GM18870 (cell line): ENCODE data around the gene WWP2.

ENCODE experiments used
- ATAC-seq: cut with Tn5 transposase; IDR thresholded peaks from one replicate; pipeline ENCODE4 v1.9.1; 2021; ENCODE audit warnings: moderate library complexity; ENCODE audit not compliant: unreplicated experiment

The WWP2 gene

DNA sequence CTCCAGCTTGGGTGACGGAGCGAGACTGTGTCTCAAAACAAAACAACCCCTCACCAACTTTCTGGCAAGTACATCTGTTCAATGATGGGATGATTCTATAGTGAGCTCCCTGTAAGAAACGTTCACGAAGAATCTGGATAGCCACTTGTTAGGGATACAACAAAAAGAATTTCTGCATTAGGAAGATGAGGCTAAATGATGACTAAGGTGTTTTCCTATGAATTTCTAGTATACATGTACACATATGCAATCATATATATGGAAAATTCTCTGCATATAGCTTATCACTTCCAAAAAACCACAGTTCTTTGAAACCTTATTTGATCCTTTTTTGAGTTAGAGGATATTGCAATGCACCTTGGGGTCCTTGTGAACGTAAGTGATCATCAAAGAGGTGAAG lies 124.6 kb downstream of the WWP2 start:
- no peak for ATAC-seq

- no peak for ATAC-seq
These were observed 126.0 kb downstream of the WWP2 start for GRCh38 chr16:69888005-69888590.

- no peak for ATAC-seq
These were observed 127.3 kb downstream of the WWP2 start for GRCh38 chr16:69889295-69889964.

- ATAC-seq, result no peak
These were observed 128.2 kb downstream of the WWP2 start for GRCh38 chr16:69890114-69890891.

GRCh38 chr16:69890892-69891282 lies 128.8 kb downstream of the WWP2 start:
- ATAC-seq, result no peak

GRCh38 chr16:69892378-69892777 lies 130.2 kb downstream of the WWP2 start:
- no peak for ATAC-seq

DNA sequence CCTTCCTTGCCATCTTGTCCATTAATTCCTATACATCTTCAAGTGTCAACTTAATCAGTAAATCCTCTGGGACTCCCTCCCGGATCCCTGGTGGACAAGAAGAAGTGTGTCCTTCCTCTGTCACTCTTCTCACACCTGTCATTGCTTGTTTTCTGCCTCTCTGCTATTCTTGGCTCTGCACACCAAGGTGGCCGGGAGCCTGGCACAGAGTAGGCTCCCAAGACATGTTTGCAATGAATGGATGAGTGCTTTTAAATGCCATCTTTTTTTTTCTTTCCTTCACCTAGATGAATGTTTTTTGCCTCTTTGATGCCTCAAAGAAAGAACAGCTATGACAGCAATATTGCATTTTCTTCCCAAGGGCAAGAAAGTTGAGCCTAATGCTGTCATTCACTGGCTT lies 131.0 kb downstream of the WWP2 start:
- no peak for ATAC-seq

- no peak for ATAC-seq
These were observed 132.5 kb downstream of the WWP2 start for GRCh38 chr16:69894676-69895075.

- no peak for ATAC-seq
These were observed 141.8 kb downstream of the WWP2 start for GRCh38 chr16:69903865-69904415.

DNA sequence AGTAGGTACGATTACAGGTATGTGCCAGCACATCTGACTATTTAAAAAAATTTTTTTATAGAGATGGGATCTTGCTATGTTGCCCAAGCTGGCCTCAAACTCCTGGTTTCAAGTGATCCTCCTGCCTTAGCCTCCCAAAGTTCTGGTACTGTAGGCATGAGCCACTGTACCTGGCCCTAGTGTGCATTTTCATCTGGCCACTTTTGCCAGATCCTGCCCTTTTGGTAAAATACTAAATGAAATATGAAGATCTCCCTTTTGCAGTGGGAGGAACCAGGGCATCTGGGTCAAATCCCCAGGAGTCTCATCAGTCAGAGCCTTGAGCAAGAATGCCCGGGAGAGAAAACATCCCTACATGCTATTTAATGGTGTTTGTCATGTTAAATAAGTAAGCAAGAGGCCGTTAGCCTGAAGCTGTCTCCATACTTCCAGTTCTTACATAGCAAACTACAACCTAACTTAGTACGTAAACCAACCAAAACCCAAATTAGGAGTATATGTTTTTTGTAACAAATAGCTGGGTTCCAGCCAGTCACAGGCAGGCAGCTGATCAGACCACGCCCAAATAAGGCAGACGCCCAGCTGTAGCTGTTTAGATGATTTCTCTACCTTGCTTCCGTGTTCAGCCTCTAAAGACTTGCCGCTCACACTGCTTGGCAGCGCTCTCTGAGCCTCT lies 142.5 kb downstream of the WWP2 start:
- no peak for ATAC-seq

DNA sequence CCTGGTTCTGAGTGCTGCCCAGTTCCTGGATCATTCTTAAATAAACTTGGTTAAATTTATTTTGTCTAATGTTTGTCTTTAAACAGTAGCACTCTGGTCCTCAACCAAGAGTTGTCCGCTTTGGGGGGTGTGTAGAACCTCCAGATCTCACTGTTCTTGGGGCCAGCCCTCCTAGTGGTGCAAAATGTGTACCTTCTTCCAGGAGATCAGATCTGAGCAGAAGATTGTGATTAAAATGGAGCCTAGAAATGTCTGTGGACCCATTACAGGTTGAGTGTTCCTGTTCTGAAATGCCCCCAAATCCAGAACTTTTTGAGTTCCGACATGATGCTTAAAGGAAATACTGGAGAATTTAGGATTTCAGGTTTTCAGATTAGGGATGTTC lies 143.0 kb downstream of the WWP2 start:
- no peak for ATAC-seq

DNA sequence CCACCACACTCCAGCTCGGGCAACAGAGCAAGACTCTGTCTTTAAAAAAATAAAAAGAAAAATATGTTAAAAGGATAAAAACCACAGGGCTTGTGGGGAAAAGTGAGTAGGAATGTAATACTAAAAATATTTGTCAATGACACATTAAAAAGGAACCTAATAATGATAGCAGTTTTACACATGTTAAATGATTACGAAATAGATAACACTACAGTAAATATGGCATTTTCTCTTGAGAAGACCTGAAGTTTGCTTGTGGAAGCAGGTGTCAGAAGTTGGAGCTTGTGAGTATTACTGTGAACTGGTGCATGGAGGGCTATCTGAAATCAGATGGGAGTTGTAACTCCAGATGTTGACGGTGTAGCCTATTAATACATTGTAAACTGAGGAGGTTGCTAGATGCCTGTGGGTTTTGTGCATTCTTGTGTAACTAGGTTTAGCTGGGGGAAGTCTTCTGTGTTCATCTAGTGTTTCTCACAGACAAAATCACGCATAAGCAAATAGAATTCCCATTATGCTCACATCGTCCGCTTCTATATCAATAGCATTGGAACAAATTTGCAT lies 144.8 kb downstream of the WWP2 start:
- ATAC-seq, result no peak

GRCh38 chr16:69909043-69909442 lies 146.9 kb downstream of the WWP2 start:
- no peak for ATAC-seq

- no peak for ATAC-seq
These were observed 147.6 kb downstream of the WWP2 start for GRCh38 chr16:69909760-69910159.

DNA sequence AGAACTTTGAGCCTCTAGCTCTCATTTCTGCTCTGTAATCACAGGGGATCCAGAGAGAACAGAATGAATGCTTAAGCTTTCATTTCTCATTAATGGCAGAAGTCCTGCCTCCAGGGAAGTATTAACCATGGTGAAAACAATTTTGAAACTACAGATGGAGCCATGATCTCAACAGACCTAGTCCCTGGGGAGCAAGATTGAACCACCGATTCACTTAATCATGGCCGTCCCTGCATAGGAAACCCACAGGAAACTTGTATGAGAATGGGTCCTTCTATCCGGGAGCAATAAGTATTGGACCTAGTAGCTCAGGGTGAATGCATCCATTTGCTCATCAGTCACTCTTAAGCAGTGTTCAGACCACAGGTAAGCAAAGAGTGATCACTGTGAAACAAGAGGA lies 148.8 kb downstream of the WWP2 start:
- no peak for ATAC-seq

DNA sequence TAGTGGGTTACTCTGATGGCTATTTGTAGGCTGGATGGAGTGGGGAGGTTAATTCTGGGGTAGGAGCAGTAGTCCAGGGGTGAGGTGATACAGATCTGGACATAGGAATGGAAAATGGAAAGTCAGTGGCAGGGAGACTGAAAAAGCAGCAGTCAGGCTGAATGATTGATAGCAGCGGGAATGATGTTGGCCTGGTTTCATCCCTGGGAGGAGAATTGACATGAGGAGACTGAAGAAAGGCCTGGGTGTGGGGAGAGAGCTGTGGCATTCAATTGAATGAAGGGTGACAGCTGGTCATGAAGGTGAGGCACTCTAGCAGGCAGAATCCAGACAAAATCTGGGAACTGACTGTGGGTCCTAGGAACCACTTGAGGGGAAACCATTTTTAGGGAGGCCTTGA lies 154.3 kb downstream of the WWP2 start:
- no peak for ATAC-seq

GRCh38 chr16:69917311-69917710 lies 155.2 kb downstream of the WWP2 start:
- ATAC-seq, result no peak

GRCh38 chr16:69917739-69918138 lies 155.6 kb downstream of the WWP2 start:
- ATAC-seq, result no peak

GRCh38 chr16:69918241-69918640 lies 156.1 kb downstream of the WWP2 start:
- no peak for ATAC-seq

DNA sequence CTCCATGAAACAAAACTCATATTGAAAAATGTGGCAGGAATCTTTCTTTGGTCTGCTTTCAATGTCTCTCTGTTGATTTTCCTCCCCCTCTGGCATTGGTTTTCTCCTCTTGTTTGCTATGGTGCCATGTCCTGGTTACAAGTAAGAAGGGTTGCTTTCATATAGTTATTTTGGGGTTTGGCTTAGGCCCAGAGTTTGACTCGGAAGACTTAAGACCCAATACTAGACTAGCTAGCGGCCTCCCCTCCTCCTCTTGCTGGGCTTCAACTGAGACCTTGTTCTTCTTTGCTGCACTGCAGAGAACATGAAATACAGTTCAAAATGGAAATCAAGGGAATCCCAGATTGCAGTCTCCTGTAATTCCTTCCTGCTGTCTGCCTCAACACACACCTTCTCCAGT lies 159.0 kb downstream of the WWP2 start:
- ATAC-seq, result no peak

DNA sequence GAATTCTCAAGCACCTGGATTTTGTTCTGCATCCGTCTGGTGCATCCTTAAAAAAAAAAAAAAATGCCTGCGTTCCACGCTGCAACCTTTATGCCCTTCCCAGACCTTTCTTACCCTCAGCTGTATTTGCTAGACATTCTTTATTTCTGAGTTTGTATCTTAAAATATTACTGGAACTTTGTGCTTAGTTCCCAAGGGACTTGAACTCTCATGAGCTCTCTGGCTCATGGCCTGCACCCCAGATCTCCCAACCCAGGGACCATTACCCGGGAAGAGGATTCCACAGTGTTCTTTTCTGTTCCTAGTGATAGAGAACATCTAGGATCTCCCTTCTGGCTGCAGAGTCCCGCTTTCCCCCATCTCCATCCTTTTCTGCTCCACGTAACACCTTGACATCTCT lies 160.1 kb downstream of the WWP2 start:
- ATAC-seq, result no peak
